HepG2 (cell line): ENCODE data around the gene VEGFB.

Experiments used
- NR2C2 ChIP-seq: sonication (generic); formaldehyde crosslinking; IDR thresholded peaks from 2 replicates; pipeline ENCODE4 v1.4.0; 2020; ENCODE audit warnings: missing genetic modification reagents, mild to moderate bottlenecking, moderate library complexity, borderline replicate concordance
- POLR2A ChIP-seq, 2 experiments: IDR thresholded peaks; 2 replicates each; pipeline ENCODE4 v1.6.1; 2011; ENCODE audit warnings: low read depth in 2 of 2, low read length in 2 of 2, mild to moderate bottlenecking in 1 of 2, moderate library complexity in 1 of 2; ENCODE audit not compliant: insufficient read depth in 1 of 2
- ZBTB2 ChIP-seq: sonication (generic); formaldehyde crosslinking; IDR thresholded peaks from 2 replicates; pipeline ENCODE4 v1.8.0; 2022; ENCODE audit warnings: low read depth, missing genetic modification reagents

- TF ChIP-seq POLR2A (IDR thresholded peaks at IDR 0.05; ENCODE audit: insufficient read depth in 1 of 2, low read depth in 2 of 2, low read length in 2 of 2): no peak
- TF ChIP-seq NR2C2 (CRISPR knock-in tag): peak; percentile 46; the same call in 1 of the 2 replicates
- no peak for TF ChIP-seq ZBTB2 (CRISPR knock-in tag)
Measured at GRCh38 chr11:64259533-64260067, 25.2 kb downstream of the VEGFB start.
